ENCODE measurements around the gene OTUD6A.

Gene OTUD6A

DNA sequence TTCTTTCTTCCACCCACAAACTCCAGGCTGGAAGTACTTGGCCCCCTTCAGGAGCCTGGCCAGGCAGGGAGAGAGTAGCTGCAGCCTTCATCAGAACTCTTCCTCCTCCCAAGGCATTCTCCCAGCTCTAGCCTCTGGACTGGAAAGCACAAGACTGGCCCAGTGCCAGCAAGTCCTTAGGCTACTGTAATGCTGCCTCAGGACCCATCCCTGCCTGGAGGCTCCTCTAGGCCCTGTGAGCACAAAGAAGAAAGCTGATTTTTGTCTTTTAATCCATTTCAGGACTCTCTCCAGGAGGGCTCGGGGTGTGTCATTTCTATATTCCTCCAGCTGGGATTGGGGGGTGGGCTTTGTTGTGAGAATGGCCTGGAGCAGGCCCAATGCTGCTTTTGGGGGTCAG, 23.3 kb upstream of the OTUD6A start:
- no peaks in the 10 kb centered on the region for H3K36me3 Mint-ChIP-seq (ENCODE audit: low read depth)
- H3K9me3 Mint-ChIP-seq, result no peaks in the 10 kb centered on the region
- H3K4me3 Mint-ChIP-seq, result no peak overlapping the region
- no peak for ATAC-seq
- DNase-seq, result no peak
- no peaks in the 10 kb centered on the region for H3K4me1 Mint-ChIP-seq
- no peaks in the 10 kb centered on the region for H3K27me3 Mint-ChIP-seq
- H3K27ac Mint-ChIP-seq, result no peak overlapping the region

DNA sequence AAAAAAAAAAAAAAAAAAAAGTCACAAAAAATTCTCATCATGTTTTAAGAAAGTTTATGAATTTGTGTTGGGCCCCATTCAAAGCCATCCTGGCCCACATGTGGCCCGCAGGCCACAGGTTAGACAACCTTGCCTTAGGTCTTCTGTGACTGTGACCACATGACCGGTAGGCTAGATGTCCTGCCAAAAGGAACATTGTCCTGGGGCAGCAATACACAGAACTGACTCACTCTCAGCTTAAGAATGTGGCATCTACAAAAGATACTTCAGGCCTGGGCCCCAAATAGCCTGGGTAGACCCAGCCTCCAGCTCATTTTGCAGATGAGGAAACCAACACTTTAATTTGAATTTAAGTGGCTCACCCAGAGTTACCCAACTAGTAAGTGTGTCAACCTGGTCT, 22.5 kb upstream of the OTUD6A start:
- Mint-ChIP-seq H3K27me3 (no peaks in the 10 kb centered on the region), H3K36me3 (ENCODE audit: low read depth) (no peaks in the 10 kb centered on the region), H3K4me1 (no peaks in the 10 kb centered on the region), H3K9me3 (no peaks in the 10 kb centered on the region), H3K27ac (no peak overlapping the region), H3K4me3 (no peak overlapping the region)
- DNase-seq, result no peak
- no peak for ATAC-seq

DNA sequence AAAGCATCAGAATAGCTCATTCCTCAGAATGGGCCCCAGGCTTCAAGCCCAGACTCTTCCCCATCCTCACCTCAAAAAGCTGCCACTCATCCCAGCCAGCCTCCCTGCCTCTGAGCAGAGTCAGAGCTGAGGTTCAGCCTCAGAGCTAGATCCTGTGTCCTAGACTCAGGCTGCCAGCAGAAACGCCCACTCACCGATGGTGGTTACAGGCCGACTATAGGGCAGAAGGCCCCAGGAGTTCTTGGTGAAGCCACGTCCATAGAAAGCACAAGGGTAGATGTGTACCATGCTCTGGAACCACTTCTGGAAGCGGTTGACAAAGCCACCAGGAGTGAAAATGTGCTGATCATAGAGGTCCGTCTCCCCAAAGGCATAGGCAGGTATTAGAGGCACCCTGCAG, 20.3 kb upstream of the OTUD6A start:
- no peaks in the 10 kb centered on the region for H3K36me3 Mint-ChIP-seq (ENCODE audit: low read depth)
- ATAC-seq (no peak), DNase-seq (no peak)
- no peak overlapping the region for H3K27ac Mint-ChIP-seq
- H3K4me3 Mint-ChIP-seq, result no peak overlapping the region
- no peaks in the 10 kb centered on the region for H3K4me1 Mint-ChIP-seq
- H3K27me3 Mint-ChIP-seq, result no peaks in the 10 kb centered on the region
- H3K9me3 Mint-ChIP-seq, result no peaks in the 10 kb centered on the region

DNA sequence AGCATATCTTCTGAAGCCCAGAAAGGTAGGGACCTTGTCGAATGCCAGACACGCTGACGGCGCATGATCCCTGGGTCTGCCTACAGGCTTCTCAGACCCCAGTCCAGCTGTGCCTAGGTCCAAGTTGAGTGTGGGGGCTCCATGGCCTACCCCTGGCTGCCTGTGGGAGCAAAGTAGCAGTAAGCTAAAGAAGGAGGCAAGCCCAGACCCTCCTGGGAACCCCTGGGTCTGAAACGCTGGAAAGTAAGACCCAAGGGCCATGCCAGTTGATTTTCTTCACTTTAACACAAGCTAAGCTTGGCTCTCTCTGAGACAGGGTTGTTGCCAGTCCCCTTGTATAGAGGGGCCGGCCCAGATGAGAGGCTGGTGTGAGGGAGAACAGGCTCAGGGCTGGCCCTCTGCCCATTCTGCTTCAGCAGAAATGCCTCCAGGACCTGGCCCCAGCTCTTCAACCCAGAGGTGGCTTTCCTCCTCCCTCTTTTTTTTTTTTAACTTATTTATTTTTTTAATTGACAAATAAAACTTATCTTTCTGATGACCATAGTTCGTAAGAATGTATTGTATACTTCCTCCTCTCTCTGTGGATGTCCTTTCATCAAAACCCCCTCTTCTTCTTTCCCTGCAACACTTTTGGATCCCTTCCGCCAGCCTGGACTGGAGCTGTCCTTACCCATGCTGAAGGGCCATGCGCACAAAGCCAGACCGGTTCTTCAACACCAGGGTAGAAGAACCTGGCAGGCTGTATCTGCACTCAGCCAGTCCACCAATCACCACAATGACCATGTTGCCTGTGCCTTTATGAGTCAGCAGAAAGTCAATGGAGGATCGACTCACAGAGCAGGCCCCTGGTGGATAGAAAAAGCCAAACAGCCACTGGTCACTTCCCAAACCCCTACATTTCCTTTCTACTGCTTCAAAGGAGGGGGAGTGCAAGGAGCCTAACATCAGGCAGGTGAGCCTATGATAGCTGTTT, 19.6 kb upstream of the OTUD6A start:
- Mint-ChIP-seq H3K36me3 (ENCODE audit: low read depth) (no peaks in the 10 kb centered on the region), H3K27ac (no peak overlapping the region), H3K27me3 (no peaks in the 10 kb centered on the region), H3K4me1 (no peaks in the 10 kb centered on the region), H3K9me3 (no peaks in the 10 kb centered on the region), H3K4me3 (no peak overlapping the region)
- ATAC-seq, result no peak
- DNase-seq, result no peak

DNA sequence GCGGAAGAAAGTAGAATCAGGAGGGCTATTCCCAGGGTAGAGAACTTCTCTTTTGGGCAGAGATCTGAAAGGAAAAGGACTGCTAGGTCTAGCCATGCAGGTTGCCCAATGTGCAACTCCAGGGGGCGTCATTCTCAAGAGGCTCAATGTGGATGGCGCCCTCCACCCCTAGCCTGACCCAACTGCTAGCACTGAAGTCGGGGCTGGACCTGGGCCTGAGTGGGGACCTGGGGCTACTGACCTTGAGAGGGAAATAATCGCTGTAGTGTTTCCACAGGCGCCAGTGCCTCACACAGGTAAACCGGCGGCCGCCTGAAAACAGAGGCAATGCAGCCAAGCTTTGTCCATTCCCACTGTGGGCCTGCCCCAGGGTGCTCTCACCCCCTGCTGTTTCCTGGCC, 18.6 kb upstream of the OTUD6A start:
- H3K4me1 Mint-ChIP-seq, result no peaks in the 10 kb centered on the region
- H3K36me3 Mint-ChIP-seq (ENCODE audit: low read depth), result no peaks in the 10 kb centered on the region
- no peaks in the 10 kb centered on the region for H3K9me3 Mint-ChIP-seq
- ATAC-seq (no peak), DNase-seq (no peak)
- H3K4me3 Mint-ChIP-seq, result no peak overlapping the region
- no peaks in the 10 kb centered on the region for H3K27me3 Mint-ChIP-seq
- H3K27ac Mint-ChIP-seq, result no peak overlapping the region

DNA sequence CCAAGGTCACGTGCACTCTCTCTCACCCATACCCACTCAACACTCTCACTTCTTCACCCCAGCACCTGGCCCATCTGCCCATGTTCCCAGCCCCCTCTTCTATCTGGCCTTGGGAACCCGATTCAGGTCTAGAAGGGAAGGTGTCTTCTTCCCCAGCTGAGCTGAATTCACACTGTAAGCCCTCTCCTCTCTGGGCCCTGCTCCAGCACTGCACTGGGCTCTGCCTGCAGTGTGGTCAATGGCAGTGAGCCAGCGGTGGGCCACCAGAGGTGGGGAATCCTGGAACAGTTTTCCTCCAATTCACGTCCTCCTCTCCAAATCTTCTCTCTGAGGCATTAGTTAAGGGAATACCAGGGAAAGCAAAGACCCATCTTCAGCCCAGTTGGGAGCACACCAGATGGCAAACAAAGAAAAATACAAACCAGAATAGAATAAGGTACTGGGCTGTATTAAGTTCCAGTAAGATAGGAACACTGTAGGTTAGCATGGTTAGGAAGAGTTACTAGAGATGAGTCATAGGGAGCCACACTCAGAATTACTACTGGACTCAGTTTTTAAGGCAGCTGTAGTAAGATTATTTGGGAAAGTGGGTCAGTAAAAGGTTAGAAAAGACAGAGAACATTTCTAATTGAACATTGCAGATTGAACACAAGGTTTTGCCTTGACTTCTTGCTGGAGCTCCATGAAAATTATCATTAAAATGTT, 17.6 kb upstream of the OTUD6A start:
- H3K9me3 Mint-ChIP-seq, result no peaks in the 10 kb centered on the region
- H3K27me3 Mint-ChIP-seq, result no peaks in the 10 kb centered on the region
- no peaks in the 10 kb centered on the region for H3K36me3 Mint-ChIP-seq (ENCODE audit: low read depth)
- H3K27ac Mint-ChIP-seq, result no peak overlapping the region
- H3K4me1 Mint-ChIP-seq, result no peaks in the 10 kb centered on the region
- ATAC-seq (no peak), DNase-seq (no peak)
- no peak overlapping the region for H3K4me3 Mint-ChIP-seq

DNA sequence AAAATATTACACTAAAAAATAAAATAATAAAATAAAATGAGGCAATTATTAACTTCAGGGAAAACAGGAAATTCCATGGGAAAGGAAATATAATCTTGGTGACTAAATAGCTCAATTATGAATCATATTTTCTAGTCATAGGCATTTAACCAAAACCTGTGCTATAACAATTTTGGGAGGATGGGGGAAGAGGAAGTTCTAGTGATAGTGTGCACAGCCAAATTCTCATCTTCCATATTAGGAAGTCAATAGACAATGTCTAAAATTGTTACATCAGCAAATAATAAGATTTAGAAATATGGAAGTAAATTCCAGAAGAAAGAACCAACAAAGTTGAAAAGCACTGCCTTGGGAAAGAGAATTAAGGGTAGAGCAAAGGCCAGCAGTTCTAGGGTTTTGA, 15.3 kb upstream of the OTUD6A start:
- Mint-ChIP-seq H3K27ac (no peak overlapping the region), H3K27me3 (no peaks in the 10 kb centered on the region), H3K4me3 (no peak overlapping the region), H3K9me3 (no peaks in the 10 kb centered on the region), H3K4me1 (no peaks in the 10 kb centered on the region), H3K36me3 (ENCODE audit: low read depth) (no peaks in the 10 kb centered on the region)
- no peak for ATAC-seq
- DNase-seq, result no peak

DNA sequence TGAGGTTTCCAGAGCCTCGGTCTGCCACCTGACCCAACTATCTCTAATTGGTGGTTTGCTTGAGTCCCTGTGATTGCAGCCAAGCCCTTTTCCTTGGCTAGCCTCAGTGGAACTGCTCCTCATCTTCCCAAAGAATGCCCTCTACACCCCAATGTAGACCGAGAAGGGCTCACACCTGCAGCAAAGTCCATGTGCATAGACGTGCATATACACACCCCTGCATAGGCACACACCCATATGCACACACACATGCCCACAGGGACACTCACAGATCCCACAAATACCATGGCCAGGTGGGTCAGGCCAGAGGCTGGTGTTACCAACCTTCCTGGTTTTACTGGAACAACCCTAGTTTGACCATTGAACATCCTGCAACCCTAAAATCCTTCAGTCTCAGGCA, 12.9 kb upstream of the OTUD6A start:
- no peak overlapping the region for H3K4me3 Mint-ChIP-seq
- no peaks in the 10 kb centered on the region for H3K36me3 Mint-ChIP-seq (ENCODE audit: low read depth)
- no peaks in the 10 kb centered on the region for H3K4me1 Mint-ChIP-seq
- no peak for DNase-seq
- H3K27me3 Mint-ChIP-seq, result no peaks in the 10 kb centered on the region
- ATAC-seq, result no peak
- no peak overlapping the region for H3K27ac Mint-ChIP-seq
- H3K9me3 Mint-ChIP-seq, result no peaks in the 10 kb centered on the region

DNA sequence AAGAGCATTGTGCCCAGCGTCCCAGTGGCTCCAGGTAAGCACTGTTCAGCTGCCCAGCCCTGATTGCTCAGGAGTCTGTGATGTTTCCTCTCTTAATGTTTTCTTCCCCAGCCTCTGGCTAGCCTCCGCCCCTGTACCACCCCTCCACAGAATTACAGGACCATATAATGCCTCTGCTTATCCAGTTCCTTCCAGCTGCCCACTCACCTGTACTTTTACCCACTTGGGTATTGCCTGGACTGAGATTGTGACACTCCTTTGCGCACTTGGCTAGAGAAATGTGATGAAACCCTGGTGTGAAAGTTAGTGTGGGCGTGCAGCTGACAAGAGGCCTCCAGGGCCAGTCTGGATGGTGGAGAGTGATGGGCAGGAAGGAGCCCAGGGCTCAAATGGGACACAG, 12.3 kb upstream of the OTUD6A start, which contains the start of gene AWAT2:
Gene AWAT2, minus strand, starts transcription at position 14 of the 400 bp plus-strand sequence. Its CDS starts 6 bp downstream, at position 8.
- DNase-seq (no peak), ATAC-seq (no peak)
- H3K4me3 Mint-ChIP-seq, result no peak within 1 kb of the TSS
- no peaks in the 10 kb centered on the region for H3K4me1 Mint-ChIP-seq
- H3K27me3 Mint-ChIP-seq, result no peaks in the 10 kb centered on the region
- H3K27ac Mint-ChIP-seq, result no peak within 1 kb of the TSS
- H3K9me3 Mint-ChIP-seq, result no peaks in the 10 kb centered on the region
- H3K36me3 Mint-ChIP-seq (ENCODE audit: low read depth), result no peaks in the 10 kb centered on the region

DNA sequence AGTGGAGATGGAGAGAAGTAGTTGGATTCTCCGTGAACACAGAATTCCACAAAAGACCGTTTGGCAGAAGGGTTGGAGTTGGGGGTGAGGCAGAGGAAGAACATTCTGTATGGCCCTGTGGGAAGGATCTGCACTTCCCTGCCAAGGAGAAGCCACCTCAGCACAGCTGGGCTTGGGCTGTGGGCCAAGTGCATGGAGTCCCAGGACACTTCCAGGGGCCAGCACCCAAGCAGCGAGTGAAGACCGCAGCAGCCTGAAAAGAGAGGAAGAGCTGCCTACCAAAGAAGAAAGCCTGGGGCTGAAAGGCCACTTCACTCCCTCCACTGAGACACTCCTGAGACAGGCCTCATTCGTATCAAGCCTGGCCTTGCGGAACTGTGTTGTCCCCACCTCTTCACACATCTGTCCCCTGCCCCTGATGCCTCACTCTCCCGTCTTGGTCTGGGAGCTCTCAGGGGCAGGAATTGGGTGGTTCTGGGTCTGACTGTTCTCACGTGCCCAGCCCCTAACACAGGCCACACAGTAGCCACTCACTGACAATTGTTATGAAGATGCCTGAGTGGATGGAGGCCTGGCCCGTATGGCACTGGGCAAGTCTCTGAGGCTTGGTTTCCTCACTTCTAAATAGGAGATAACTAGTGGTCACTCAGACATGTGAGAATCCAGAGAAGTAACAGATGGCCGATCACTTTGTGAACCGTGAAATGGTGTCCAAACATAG, 9.2 kb upstream of the OTUD6A start:
- no peak for ATAC-seq
- no peak overlapping the region for H3K4me3 Mint-ChIP-seq
- no peaks in the 10 kb centered on the region for H3K27me3 Mint-ChIP-seq
- no peaks in the 10 kb centered on the region for H3K4me1 Mint-ChIP-seq
- no peak overlapping the region for H3K27ac Mint-ChIP-seq
- no peaks in the 10 kb centered on the region for H3K9me3 Mint-ChIP-seq
- DNase-seq, result no peak
- H3K36me3 Mint-ChIP-seq (ENCODE audit: low read depth), result no peaks in the 10 kb centered on the region

DNA sequence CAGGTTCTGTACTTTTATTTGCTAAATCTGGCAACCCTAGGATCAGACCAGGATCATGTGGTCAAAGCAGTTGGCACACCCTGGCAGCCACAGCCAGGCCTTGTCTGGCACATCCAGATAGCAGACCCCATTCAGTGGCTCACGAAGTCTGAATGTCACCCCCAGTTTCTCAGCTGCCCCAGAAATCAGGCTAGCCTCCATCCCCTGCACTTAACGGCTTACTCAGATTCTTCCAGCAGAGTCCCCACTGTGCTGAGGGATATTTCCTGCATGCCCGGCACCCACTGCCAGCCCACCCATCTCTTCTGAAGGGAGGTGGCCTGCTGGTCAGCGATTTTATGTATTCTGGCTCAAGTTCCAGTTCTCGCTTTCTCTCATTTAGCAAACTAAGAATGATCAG, 7.9 kb upstream of the OTUD6A start:
- Mint-ChIP-seq H3K36me3 (ENCODE audit: low read depth) (no peaks in the 10 kb centered on the region), H3K4me1 (no peaks in the 10 kb centered on the region), H3K4me3 (no peak overlapping the region), H3K9me3 (no peaks in the 10 kb centered on the region), H3K27ac (no peak overlapping the region), H3K27me3 (no peaks in the 10 kb centered on the region)
- no peak for DNase-seq
- no peak for ATAC-seq

DNA sequence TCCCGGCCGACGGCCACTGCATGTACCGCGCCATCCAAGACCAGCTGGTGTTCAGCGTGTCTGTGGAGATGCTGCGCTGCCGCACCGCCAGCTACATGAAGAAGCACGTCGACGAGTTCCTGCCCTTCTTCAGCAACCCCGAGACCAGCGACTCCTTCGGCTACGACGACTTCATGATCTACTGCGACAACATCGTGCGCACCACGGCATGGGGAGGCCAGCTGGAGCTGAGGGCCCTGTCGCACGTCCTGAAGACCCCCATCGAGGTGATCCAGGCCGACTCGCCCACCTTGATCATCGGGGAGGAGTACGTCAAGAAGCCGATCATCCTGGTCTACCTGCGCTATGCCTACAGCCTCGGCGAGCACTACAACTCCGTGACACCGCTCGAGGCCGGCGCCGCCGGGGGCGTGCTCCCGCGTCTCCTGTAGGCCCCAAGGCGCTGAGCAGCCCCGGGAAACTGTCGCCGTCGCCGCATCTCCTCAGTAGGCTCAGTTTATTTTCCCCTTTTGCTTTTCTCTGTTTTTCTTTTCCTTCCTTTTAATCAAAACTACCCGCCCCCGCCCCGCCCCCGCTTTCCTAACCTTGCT, 799 bp downstream of the OTUD6A start:
- Mint-ChIP-seq H3K36me3 (ENCODE audit: low read depth) (no peaks in the 10 kb centered on the region), H3K9me3 (no peaks in the 10 kb centered on the region), H3K27me3 (no peaks in the 10 kb centered on the region), H3K4me3 (no peak overlapping the region), H3K4me1 (no peaks in the 10 kb centered on the region), H3K27ac (no peak overlapping the region)
- DNase-seq, result no peak
- ATAC-seq, result no peak

DNA sequence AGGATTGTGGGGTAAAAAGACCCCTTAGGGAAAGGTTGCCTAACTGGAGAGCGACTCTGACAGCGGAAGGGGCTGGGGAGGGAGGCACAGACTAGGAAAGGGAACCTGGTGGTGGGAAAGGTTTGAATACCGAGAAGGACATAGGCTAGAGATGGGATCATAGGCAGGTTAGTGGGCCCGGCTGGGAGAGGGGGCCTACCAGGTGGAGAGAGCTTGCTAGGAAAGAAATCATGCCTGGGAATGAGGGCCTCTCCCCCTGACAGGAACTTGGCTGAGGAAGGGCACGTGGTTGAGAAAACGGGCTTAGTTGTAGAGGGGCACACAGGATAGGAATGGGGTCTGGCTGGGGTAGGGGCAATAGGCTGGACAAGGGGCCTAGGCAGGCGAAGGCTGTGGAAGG, 4.4 kb downstream of the OTUD6A start:
- Mint-ChIP-seq H3K36me3 (ENCODE audit: low read depth) (no peaks in the 10 kb centered on the region), H3K4me1 (no peaks in the 10 kb centered on the region), H3K4me3 (no peak overlapping the region), H3K27ac (no peak overlapping the region), H3K9me3 (no peaks in the 10 kb centered on the region), H3K27me3 (no peaks in the 10 kb centered on the region)
- ATAC-seq, result no peak
- no peak for DNase-seq

DNA sequence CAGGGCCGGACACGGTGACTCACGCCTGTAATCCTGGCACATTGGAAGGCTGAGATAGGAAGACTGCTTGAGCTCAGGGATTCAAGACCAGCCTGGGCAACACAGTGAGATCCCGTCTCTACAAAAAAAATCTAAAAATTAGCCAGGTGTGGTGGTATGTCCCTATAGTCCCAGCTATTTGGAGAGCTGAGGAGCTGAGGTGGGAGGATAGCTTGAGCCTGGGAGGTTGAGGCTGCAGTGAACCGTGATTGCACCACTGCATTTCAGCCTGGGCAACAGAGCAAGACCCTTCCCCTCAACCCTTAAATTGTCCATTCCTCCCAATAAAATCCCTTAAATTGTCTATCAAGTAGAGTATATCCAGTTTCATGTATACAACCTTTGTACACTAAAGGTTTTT, 17.0 kb downstream of the OTUD6A start:
- H3K4me3 Mint-ChIP-seq, result no peak overlapping the region
- DNase-seq, result no peak
- no peak overlapping the region for H3K27ac Mint-ChIP-seq
- H3K4me1 Mint-ChIP-seq, result no peaks in the 10 kb centered on the region
- no peaks in the 10 kb centered on the region for H3K27me3 Mint-ChIP-seq
- no peaks in the 10 kb centered on the region for H3K9me3 Mint-ChIP-seq
- ATAC-seq, result no peak
- H3K36me3 Mint-ChIP-seq (ENCODE audit: low read depth), result no peaks in the 10 kb centered on the region

All from activated naive CD8-positive, alpha-beta T cell treated with anti-CD3 and anti-CD28 coated beads, Interleukin-2, amount 50 U/mL, for 24 hours (primary cell).